ENCODE measurements around the gene MAST4.
"Not testable (repeated sequence)": the region's sequence is repeated elsewhere in the genome, so short reads cannot be mapped to it uniquely, and the experiment has no call there.

MAST4 gene

DNA sequence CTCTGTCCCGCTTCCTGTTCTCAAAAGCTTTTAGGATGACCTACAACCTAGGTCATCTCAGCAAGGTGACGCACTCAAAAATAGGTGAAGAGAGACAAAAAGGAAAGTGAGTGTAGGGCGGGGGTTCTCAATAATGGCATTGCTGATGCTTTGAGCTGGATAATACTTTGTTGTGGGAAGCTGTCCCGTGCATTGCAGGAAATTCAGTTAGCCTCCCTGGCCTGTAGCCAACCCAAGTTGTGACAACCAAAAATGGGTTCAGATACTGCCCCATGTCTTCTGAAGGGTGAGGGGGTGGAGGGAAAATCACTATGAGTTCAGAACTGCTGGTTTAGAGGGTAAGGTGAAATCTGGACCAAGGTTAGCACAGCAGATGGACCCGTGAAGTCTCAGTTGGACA lies 151.4 kb downstream of the MAST4 start:
- no peak for DNase-seq

DNA sequence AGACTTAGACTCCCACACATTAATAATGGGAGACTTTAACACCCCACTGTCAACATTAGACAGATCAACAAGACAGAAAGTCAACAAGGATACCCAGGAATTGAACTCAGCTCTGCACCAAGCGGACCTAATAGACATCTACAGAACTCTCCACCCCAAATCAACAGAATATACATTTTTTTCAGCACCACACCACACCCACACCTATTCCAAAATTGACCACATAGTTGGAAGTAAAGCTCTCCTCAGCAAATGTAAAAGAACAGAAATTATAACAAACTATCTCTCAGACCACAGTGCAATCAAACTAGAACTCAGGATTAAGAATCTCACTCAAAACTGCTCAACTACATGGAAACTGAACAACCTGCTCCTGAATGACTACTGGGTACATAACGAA lies 156.5 kb downstream of the MAST4 start:
- not testable (repeated sequence) for DNase-seq

GRCh38 chr5:66757219-66757833 lies 161.1 kb downstream of the MAST4 start:
- peak; percentile 21 for DNase-seq

DNA sequence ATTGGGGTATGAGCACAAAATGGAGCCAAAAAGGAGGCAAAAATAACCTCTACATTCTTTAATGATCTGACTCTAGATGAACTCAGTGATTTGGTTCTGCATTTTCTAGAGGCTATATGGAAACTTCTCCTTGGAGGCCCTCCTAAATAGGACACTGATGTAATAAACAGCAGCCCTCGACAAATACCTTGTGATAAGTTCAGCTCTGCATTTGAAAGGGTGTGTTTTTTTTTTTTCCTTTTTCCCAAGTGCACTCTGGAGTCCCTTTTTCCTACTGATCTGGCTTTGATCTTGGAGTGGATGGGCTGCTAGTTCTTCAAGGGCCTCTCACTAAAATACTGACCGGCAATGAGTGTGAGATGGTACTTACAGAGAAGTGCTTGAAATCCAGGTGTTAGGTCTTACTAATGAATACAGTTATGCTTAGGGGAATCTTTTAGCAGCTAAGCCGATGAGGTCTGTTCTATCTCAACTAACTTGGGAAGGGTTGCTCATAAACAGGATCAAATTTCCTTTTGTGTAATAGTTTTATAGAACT lies 161.7 kb downstream of the MAST4 start:
- no peak for DNase-seq

DNA sequence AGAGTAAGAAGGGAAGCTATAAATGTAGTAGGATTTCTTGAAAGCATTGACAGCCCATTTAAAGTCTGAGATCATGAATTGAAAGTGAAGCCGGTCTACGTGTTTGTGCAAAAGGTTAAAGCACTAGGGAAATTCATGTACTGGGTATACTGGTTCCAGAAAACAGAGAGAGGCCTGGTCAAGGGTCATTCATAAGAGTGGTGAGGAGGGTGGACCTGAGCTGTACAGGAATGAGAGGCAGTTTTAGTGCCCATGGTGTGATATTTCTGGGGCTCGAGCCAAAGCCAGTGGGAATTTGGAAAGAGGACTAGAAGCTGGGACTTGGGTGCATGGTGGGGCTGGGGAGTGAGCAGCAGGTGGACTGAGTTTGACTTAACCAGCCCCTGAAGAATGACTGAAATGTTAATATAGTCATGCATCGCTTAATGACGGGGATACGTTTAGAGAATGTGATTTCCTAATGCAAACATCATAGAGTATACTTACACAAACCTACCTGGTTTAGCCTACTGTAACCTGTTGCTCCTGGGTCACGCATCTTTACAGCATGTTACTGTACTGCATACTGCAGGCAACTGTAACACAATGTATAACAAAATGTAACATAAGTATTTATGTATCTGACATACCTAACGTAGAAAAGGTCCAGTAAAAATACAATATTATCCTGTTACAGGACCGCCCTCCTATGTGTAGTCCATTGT lies 173.0 kb downstream of the MAST4 start:
- no peak for DNase-seq

DNA sequence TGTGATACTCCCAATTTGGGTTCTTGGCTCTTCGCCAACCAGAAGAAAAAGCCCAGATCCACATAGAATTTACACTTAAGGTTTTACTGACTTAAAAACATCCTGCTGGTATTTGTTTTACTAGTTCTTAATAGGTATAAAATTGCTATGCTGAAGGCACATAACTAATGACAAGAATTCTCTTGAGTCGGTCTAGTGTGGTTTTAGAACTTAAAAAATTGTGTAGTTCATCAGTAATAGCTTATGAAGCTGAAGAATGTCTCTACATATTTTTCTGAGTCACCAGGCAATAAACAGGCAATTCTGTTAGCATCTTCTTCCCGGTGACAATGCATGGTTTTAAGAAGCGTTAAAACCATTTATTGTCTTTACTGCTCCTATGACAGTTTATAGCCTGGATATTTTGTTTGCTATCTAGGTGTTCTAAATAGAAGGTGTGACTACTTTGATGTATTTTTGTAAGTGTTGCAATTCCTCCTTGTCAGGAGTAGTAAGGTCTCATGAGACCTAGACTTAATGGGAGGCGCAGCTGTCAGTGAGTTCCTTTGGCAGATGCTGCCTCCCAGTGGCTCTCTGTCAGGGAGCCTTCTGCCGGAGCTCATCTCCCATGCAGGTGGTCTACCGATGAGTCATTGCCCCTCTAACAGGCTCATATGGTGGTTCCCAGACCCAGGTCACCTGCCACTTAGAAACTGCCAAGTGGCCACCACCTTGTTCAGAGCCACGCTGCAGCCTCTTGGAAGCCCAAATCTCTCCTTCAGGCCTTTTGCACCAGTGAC lies 173.8 kb downstream of the MAST4 start:
- no peak for DNase-seq

- DNase-seq, result no peak
Observed at GRCh38 chr5:66777868-66778267, 181.7 kb downstream of the MAST4 start.

DNA sequence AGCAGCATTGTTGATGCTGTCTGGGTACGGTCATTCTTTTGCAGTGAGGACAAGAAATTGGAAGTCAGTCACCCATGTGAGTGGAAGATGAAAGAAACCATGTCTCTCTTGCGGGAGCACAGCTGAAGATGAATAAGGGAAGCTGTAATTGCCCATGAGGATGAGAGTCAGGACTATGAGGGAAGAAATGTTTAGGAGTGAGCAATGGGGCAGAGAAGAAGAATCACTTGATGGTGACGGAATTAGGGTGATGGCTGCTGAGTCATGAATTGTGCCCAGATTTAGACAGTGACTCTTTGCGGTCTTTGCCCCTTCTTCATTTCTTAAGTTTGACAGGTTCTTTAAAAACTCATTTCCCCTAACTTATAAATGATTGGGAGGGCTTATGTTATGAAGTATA lies 183.3 kb downstream of the MAST4 start:
- DNase-seq, result no peak

DNA sequence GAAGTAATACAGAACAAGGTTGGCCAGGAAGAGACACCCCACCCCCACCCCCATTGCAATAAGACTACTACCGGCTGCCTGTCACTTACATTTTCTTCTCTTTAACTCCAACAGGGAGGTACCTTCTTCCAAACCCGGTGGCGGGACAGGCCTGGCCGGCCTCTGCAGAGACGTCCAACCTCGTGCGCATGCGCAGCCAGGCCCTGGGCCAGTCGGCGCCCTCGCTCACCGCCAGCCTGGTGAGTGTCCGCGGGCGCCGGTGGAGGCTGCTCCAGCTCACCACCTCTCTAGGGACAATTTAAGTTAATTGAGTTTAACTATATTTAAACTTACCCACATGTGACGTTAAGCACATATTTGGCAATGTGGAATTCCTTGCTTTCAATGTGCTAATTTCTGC lies 192.4 kb downstream of the MAST4 start:
- DNase-seq, result no peak

- no peak for DNase-seq
Observed at GRCh38 chr5:66789434-66789833, 193.2 kb downstream of the MAST4 start.

DNA sequence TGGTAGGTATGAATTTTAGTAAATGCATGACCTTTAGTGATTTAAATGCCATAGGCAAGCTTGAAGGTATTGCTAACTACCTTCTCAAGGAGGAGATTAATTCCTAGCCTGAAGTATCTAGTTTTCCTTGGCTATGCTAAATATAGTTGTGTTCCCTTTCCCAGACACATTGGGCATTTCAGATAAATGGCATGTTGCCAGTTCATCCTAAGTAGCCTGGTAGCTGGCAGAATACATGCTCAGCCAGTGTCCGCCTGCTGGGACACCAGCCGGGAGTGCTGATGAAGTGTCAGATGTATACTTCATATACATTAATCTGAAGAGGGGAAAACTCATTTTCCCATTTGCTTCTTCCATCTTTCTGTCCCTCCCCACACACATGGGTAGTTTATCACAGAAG lies 196.9 kb downstream of the MAST4 start:
- no peak for DNase-seq

- DNase-seq, result no peak
Observed at GRCh38 chr5:66795682-66796081, 199.5 kb downstream of the MAST4 start.

GRCh38 chr5:66796305-66797292 lies 200.4 kb downstream of the MAST4 start:
- no peak for DNase-seq

GRCh38 chr5:66802941-66803340 lies 206.7 kb downstream of the MAST4 start:
- DNase-seq, result no peak

- no peak for DNase-seq
Observed at GRCh38 chr5:66805514-66806430, 209.6 kb downstream of the MAST4 start.

- no peak for DNase-seq
Observed at GRCh38 chr5:66807743-66808142, 211.6 kb downstream of the MAST4 start.

DNA sequence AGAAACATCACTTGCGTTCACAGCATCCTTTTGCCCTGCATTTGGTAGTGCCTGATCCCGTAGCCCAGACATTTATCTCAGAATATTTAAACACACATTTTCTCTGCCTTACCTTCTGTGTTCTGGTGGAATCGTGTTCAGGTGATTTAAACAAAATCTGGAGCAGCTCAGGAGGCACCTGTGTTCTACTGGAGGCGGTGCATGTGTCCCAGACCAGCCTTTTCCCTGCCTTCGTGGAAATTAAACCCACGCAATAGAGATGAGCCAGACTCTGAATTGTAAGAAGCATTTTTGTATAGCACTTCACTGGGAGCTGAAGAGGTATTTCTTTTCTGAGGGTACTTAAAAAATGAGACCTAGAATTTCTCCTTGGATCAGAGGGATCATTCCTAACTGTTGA lies 212.5 kb downstream of the MAST4 start:
- no peak for DNase-seq

DNA sequence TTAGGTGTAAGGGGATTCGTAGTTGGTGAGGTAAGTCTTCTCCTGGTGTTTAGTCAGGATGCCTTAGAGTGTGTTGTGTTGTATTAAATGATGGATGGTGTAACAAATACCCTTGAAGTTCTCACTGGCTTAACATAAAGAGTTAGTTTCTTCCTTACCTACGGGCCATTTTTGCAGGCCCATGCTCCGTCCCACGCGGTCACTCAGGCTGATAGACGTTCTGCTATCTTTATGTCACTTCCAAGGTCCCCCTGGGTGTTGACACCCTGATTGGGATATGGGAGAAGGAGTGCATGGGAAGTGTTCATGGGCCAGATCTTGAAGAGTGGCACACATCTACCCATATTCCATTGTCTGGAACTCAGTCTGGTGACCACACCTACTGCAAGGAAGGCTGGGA lies 214.0 kb downstream of the MAST4 start:
- DNase-seq, result no peak

- DNase-seq, result no peak
Observed at GRCh38 chr5:66810848-66811261, 214.7 kb downstream of the MAST4 start.

GRCh38 chr5:66812291-66812690 lies 216.1 kb downstream of the MAST4 start:
- no peak for DNase-seq

GRCh38 chr5:66813306-66813705 lies 217.1 kb downstream of the MAST4 start:
- DNase-seq, result no peak

Data from CD4-positive, alpha-beta T cell treated with Interleukin-17A for 1 hour (primary cell).